Dermis microvascular lymphatic vessel endothelial cell (primary cell): Measurements from ENCODE around the gene RPP30. TPM values are rescaled to one million over a fixed set of nuclear protein-coding genes. Genes with fewer than 3 reads are reported as not detected.
A peak's percentile ranks its signal among the peaks of the same experiment; 100 is the strongest.

Experiments
- DNase-seq, 2 donors: peaks; one replicate each; pipeline versions ENCODE4 v3.0.0 to v3.0.0-alpha.2; 2010; ENCODE audit warnings: low read depth in 2 of 2
- total RNA-seq: library from RNA; depleted of rRNA; stranded (reverse); fragments of >200 nt; gene quantifications from 2 replicates; pipeline ENCODE4 v1.2.1, GENCODE V29; 2014

Gene RPP30
- 27.3 and 36.3 TPM in 2 replicates for total RNA-seq

- DNase-seq, result peak; percentile 50 to 86
These were observed at the start of gene RPP30 for GRCh38 chr10:90871766-90872647. Gene RPP30, plus strand, starts transcription at chr10:90871974. Its CDS starts 13 bp downstream, at chr10:90871987.

- DNase-seq, result no peak
These were observed 49.3 kb upstream of the RPP30 start for GRCh38 chr10:90822508-90822907.

- no peak for DNase-seq
These were observed 39.7 kb upstream of the RPP30 start for GRCh38 chr10:90832111-90832510.

- DNase-seq, result no peak
These were observed 37.4 kb upstream of the RPP30 start for GRCh38 chr10:90834326-90834725.

- no peak for DNase-seq
These were observed 34.3 kb upstream of the RPP30 start for GRCh38 chr10:90837486-90837885.

- DNase-seq, result no peak
These were observed 29.0 kb upstream of the RPP30 start for GRCh38 chr10:90842725-90843124.

GRCh38 chr10:90845726-90846125, 26.0 kb upstream of the RPP30 start:
- DNase-seq, result no peak

- no peak for DNase-seq
These were observed 25.0 kb upstream of the RPP30 start for GRCh38 chr10:90846746-90847145.

GRCh38 chr10:90847436-90847835, 24.3 kb upstream of the RPP30 start:
- no peak for DNase-seq

GRCh38 chr10:90849956-90850749, 21.6 kb upstream of the RPP30 start:
- no peak for DNase-seq

GRCh38 chr10:90855126-90855525, 16.6 kb upstream of the RPP30 start:
- DNase-seq, result no peak

GRCh38 chr10:90856261-90856660, 15.5 kb upstream of the RPP30 start:
- no peak for DNase-seq

GRCh38 chr10:90856964-90857634, 14.7 kb upstream of the RPP30 start:
- no peak for DNase-seq

GRCh38 chr10:90857635-90858460, 13.9 kb upstream of the RPP30 start, which contains the start of gene HTR7:
Gene HTR7, minus strand, starts transcription at chr10:90858039. Its CDS starts 368 bp downstream, at chr10:90857671.
- DNase-seq, result peak in 1 of 2 donors; percentile 46

GRCh38 chr10:90858461-90858968, 13.3 kb upstream of the RPP30 start:
- DNase-seq, result no peak

- peak in 1 of 2 donors; percentile 71 for DNase-seq
These were observed 12.4 kb upstream of the RPP30 start for GRCh38 chr10:90859321-90859751.

- DNase-seq, result no peak
These were observed 11.0 kb upstream of the RPP30 start for GRCh38 chr10:90860790-90861189.

GRCh38 chr10:90862908-90863514, 8.8 kb upstream of the RPP30 start:
- DNase-seq, result peak; percentile 40 to 49

- DNase-seq, result peak in 1 of 2 donors; percentile 40
These were observed 6.4 kb upstream of the RPP30 start for GRCh38 chr10:90865401-90865800.

- DNase-seq, result no peak
These were observed 5.7 kb upstream of the RPP30 start for GRCh38 chr10:90866050-90866598.
